Measurements from ENCODE around the gene BCL2L13.

DNA sequence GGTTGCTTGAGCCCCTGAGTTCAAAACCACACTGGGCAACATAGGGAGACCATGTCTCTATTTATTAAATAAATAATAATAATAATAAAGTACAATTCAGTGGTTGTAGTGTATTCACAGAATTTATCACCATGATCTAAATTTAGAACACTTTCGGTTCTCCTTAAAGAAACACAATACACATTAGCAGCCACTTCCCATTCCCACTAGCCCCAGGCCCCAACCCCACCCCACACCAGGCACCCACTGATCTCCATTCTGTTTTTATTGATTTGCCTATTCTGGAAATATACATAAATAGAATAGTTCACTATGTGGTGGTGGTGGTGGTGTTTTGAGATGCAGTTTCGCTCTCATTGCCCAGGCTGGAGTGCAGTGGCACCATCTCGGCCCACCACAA, 45.7 kb downstream of the BCL2L13 start:
- TF ChIP-seq, protein P1, sequence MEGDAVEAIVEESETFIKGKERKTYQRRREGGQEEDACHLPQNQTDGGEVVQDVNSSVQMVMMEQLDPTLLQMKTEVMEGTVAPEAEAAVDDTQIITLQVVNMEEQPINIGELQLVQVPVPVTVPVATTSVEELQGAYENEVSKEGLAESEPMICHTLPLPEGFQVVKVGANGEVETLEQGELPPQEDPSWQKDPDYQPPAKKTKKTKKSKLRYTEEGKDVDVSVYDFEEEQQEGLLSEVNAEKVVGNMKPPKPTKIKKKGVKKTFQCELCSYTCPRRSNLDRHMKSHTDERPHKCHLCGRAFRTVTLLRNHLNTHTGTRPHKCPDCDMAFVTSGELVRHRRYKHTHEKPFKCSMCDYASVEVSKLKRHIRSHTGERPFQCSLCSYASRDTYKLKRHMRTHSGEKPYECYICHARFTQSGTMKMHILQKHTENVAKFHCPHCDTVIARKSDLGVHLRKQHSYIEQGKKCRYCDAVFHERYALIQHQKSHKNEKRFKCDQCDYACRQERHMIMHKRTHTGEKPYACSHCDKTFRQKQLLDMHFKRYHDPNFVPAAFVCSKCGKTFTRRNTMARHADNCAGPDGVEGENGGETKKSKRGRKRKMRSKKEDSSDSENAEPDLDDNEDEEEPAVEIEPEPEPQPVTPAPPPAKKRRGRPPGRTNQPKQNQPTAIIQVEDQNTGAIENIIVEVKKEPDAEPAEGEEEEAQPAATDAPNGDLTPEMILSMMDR (conservative IDR thresholded peaks at IDR 0.05 in 1 of 2, IDR thresholded peaks at IDR 0.05 in 1 of 2; ENCODE audit: extremely low read depth in 1 of 2, insufficient read depth in 1 of 2, low read depth in 1 of 2, low read length in 2 of 2), result no peak
- no peak for TF ChIP-seq EZH2 (IDR thresholded peaks at IDR 0.05; ENCODE audit: borderline replicate concordance, low read length)
